ENCODE results near the gene CSMD2. TPM values are rescaled to one million over a fixed set of nuclear protein-coding genes. Genes with fewer than 3 reads are reported as not detected.

The CSMD2 gene
- total RNA-seq, 2 donors from 2014 or later: 0.62 to 2.8 TPM

DNA sequence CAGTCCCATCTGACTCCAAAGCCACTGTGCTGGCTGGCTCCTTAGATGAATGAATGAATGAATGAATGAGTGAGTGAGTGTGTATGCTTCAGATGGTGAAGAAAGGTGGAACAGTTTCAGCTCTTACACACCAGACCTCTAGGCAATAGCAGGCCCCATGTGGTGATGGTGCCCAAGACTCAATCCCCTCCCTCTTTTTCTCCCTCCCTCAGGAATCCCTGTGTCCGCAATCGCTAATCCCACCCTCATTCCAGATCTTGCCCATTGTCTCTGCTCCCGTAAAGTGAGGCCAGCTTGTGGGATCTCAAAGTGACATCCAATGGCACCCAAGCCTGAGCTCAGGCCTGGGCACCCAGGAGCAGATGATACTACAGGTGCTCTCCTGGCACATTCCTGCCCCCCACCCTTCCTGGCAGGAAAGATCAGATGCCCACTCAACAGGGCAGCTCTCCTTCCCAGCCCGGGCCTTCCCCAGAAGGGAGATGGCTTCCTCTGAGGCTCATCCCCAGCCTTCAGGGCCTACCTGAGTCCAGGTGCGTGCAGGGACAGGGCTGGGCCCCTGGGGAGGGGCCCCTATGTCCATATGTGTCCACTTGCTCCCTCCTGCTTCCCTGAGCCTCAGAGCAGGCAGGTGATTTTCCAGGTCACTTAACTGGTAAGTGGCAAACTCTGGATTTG lies 194.7 kb downstream of the CSMD2 start:
- Histone ChIP-seq H3K9ac (ENCODE audit: extremely low read depth, low read length, poor library complexity, severe bottlenecking) (no peak overlapping the region), H3K27ac (ENCODE audit: low read depth, low read length) (no peak overlapping the region), H3K27me3 (ENCODE audit: control insufficient read depth, insufficient read depth, low read length, poor library complexity, severe bottlenecking) (no peaks in the 10 kb centered on the region), H3K4me3 (ENCODE audit: low read length) (no peak overlapping the region), H3K9me3 (ENCODE audit: control insufficient read depth, low read length) (no peaks in the 10 kb centered on the region), H3K4me1 (ENCODE audit: control insufficient read depth, insufficient read depth, low read length) (peaks cover 2% of the 10 kb centered on the region), H3K36me3 (ENCODE audit: control insufficient read depth, insufficient read depth, low read length) (no peaks in the 10 kb centered on the region)
- peaks cover 10% of the 10 kb centered on the region for H3K4me1 Mint-ChIP-seq
- no peaks in the 10 kb centered on the region for H3K9me3 Mint-ChIP-seq
- no peaks in the 10 kb centered on the region for H3K27me3 Mint-ChIP-seq (ENCODE audit: insufficient read depth)
- TF ChIP-seq, protein P1, sequence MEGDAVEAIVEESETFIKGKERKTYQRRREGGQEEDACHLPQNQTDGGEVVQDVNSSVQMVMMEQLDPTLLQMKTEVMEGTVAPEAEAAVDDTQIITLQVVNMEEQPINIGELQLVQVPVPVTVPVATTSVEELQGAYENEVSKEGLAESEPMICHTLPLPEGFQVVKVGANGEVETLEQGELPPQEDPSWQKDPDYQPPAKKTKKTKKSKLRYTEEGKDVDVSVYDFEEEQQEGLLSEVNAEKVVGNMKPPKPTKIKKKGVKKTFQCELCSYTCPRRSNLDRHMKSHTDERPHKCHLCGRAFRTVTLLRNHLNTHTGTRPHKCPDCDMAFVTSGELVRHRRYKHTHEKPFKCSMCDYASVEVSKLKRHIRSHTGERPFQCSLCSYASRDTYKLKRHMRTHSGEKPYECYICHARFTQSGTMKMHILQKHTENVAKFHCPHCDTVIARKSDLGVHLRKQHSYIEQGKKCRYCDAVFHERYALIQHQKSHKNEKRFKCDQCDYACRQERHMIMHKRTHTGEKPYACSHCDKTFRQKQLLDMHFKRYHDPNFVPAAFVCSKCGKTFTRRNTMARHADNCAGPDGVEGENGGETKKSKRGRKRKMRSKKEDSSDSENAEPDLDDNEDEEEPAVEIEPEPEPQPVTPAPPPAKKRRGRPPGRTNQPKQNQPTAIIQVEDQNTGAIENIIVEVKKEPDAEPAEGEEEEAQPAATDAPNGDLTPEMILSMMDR (conservative IDR thresholded peaks at IDR 0.05): no peak
- H3K4me3 Mint-ChIP-seq: no peak overlapping the region
- DNase-seq: peak; percentile 78
- H3K36me3 Mint-ChIP-seq (ENCODE audit: low read depth): no peaks in the 10 kb centered on the region
- WGBS, 2 experiments (ENCODE audit: insufficient coverage in 1 of 2, insufficient read length in 1 of 2): 85 to 100% methylated on average over 2 to 5 of the region's 5 CpGs
- H3K27ac Mint-ChIP-seq: peak overlapping the region; percentile 44

DNA sequence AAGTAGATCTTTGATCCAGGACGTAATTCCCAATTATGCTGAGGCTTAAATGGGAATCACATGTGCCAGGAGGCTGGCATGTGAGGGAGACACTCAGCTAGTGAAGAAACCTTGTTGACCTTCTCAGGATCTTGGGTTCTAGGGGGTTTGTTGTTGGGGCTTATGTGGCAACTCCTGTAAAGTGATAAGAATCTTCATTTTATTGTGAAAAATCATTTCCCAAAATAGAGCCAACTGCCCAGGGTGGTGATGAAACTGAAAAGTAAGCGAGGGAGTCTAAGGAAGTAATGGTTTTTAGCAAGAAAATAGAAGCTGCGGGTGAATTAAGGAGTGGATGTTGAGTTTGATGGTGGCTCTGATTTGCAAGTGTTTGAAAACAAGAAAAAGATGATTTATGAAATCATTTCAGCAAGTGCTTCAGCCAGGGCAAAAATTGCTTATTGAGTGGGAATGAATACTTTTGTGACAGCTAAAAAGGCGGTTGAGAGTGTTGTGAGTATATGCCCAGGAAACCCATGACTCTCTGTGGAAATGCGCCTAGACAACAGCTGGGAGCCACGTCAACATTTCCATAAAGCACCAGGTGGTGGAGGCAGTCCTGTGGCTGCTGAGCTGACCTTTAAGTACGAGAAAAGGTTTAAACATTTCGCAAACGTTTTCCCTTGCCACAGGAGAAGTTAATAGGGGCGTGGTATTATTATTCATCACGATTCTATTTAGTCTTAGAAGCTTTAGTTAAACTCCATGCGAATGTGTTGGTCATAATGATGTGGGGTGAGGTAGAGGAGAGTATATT lies 198.5 kb downstream of the CSMD2 start:
- Mint-ChIP-seq H3K27me3 (ENCODE audit: insufficient read depth) (no peaks in the 10 kb centered on the region), H3K27ac (no peak overlapping the region), H3K9me3 (no peaks in the 10 kb centered on the region), H3K4me1 (peaks cover 10% of the 10 kb centered on the region), H3K4me3 (no peak overlapping the region), H3K36me3 (ENCODE audit: low read depth) (no peaks in the 10 kb centered on the region)
- Histone ChIP-seq H3K36me3 (ENCODE audit: control insufficient read depth, insufficient read depth, low read length) (no peaks in the 10 kb centered on the region), H3K9ac (ENCODE audit: extremely low read depth, low read length, poor library complexity, severe bottlenecking) (no peak overlapping the region), H3K27ac (ENCODE audit: low read depth, low read length) (no peak overlapping the region), H3K27me3 (ENCODE audit: control insufficient read depth, insufficient read depth, low read length, poor library complexity, severe bottlenecking) (no peaks in the 10 kb centered on the region), H3K9me3 (ENCODE audit: control insufficient read depth, low read length) (no peaks in the 10 kb centered on the region), H3K4me1 (ENCODE audit: control insufficient read depth, insufficient read depth, low read length) (peaks cover 2% of the 10 kb centered on the region), H3K4me3 (ENCODE audit: low read length) (no peak overlapping the region)
- 86 to 92% methylated on average over 12 of the region's 12 CpGs for WGBS, 2 experiments (ENCODE audit: insufficient coverage in 1 of 2, insufficient read length in 1 of 2)
- TF ChIP-seq, protein P1 (conservative IDR thresholded peaks at IDR 0.05): no peak
- no peak for DNase-seq

DNA sequence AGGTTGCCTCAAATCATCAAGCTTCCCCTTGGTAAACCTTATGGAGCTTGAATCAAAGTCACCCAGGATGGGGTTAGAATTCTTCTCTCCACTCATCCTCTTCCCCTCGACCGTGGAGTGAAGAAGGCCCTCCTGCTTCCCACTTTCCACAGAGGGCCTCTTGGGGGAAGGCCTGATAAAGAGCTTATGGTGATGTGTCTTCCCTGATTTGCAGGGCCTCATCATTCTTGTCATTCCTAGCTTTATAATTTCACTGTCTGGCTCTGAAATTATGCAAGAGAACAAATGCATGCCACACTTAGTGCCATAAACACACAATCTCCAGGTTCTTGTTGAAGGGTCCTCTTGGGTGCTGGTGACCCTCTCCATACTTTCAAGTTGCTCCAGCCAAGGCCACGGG lies 199.9 kb downstream of the CSMD2 start:
- TF ChIP-seq, protein P1 (conservative IDR thresholded peaks at IDR 0.05): no peak
- no peaks in the 10 kb centered on the region for H3K36me3 ChIP-seq (ENCODE audit: control insufficient read depth, insufficient read depth, low read length)

More for the DNA sequence above, 199.9 kb downstream of the CSMD2 start:
- no peaks in the 10 kb centered on the region for H3K36me3 Mint-ChIP-seq (ENCODE audit: low read depth)
- Histone ChIP-seq H3K4me3 (ENCODE audit: low read length) (no peak overlapping the region), H3K9ac (ENCODE audit: extremely low read depth, low read length, poor library complexity, severe bottlenecking) (no peak overlapping the region), H3K27ac (ENCODE audit: low read depth, low read length) (no peak overlapping the region), H3K27me3 (ENCODE audit: control insufficient read depth, insufficient read depth, low read length, poor library complexity, severe bottlenecking) (no peaks in the 10 kb centered on the region), H3K9me3 (ENCODE audit: control insufficient read depth, low read length) (no peaks in the 10 kb centered on the region), H3K4me1 (ENCODE audit: control insufficient read depth, insufficient read depth, low read length) (no peaks in the 10 kb centered on the region)
- 90% methylated on average over 3 of the region's 3 CpGs; no CpG with 5 or more reads in 1 of the 2 experiments for WGBS, 2 experiments (ENCODE audit: insufficient coverage in 1 of 2, insufficient read length in 1 of 2)
- no peaks in the 10 kb centered on the region for H3K27me3 Mint-ChIP-seq (ENCODE audit: insufficient read depth)
- no peak overlapping the region for H3K4me3 Mint-ChIP-seq
- H3K9me3 Mint-ChIP-seq: no peaks in the 10 kb centered on the region
- DNase-seq: no peak
- peaks cover 6% of the 10 kb centered on the region for H3K4me1 Mint-ChIP-seq
- no peak overlapping the region for H3K27ac Mint-ChIP-seq
